Thoracic aorta (tissue), 2 donors: ENCODE results near the gene EIF4E2. TPM values are rescaled to one million over a fixed set of nuclear protein-coding genes. Genes with fewer than 3 reads are reported as not detected.

Experiments used
- ATAC-seq: fragments of 150-250 bp; one replicate; pipeline ENCODE4 v1.8.0; 2017; ENCODE audit warnings: low read depth; ENCODE audit not compliant: insufficient number of reproducible peaks, low FRiP score
- DNase-seq: peaks from one replicate; pipeline ENCODE4 v3.0.0-alpha.2; 2020; ENCODE audit warnings: low spot score
- H3K27ac ChIP-seq, 2 donors: fragments of 200-600 bp; sonication (generic); 1 replicate in 1 of 2; 2 replicates in 1 of 2; pipeline ENCODE4 v1.5.1; 2016; ENCODE audit warnings: mild to moderate bottlenecking in 2 of 2, moderate library complexity in 2 of 2
- H3K27me3 ChIP-seq: fragments of 200-600 bp; sonication (generic); replicated peaks from 2 replicates; pipeline ENCODE4 v1.6.0; 2016; ENCODE audit warnings: mild to moderate bottlenecking; ENCODE audit not compliant: insufficient read depth
- H3K36me3 ChIP-seq: fragments of 200-600 bp; sonication (generic); one replicate; pipeline ENCODE4 v1.5.1; 2016
- H3K4me1 ChIP-seq, 2 donors: fragments of 200-600 bp; sonication (generic); 1 replicate in 1 of 2; 2 replicates in 1 of 2; pipeline versions ENCODE4 v1.5.1 to v1.6.0; 2016; ENCODE audit warnings: low read depth in 2 of 2, mild to moderate bottlenecking in 1 of 2; ENCODE audit not compliant: control insufficient read depth in 1 of 2
- H3K4me3 ChIP-seq: fragments of 200-600 bp; sonication (generic); 2 replicates; pipeline ENCODE4 v1.5.1; 2016; ENCODE audit warnings: mild to moderate bottlenecking
- H3K9me3 ChIP-seq: fragments of 200-600 bp; sonication (generic); 2 replicates; pipeline ENCODE4 v1.5.1; 2016
- total RNA-seq, 2 donors: library from RNA; depleted of rRNA; stranded (reverse); fragments of >200 nt; gene quantifications; one replicate each; pipeline versions ENCODE4 v1.1.0 to v1.2.3, GENCODE V29; 2016
- TF ChIP-seq, protein P1 (sequence below): fragments of 200-600 bp; sonication (generic); IDR thresholded peaks from one replicate; pipeline ENCODE4 v1.5.1; 2019; ENCODE audit warnings: antibody characterized with exemption

EIF4E2 gene
- total RNA-seq, 2 donors from 2014 or later = 42.2 to 51.1 TPM

GRCh38 chr2:232508251-232508650 lies 42.2 kb upstream of the EIF4E2 start:
- Histone ChIP-seq H3K4me3 (no peak overlapping the region), H3K27me3 (no peaks in the 10 kb centered on the region), H3K9me3 (no peaks in the 10 kb centered on the region), H3K27ac (no peak overlapping the region), H3K36me3 (no peaks in the 10 kb centered on the region), H3K4me1 (peaks cover 4 to 9% of the 10 kb centered on the region in 2 donors)
- TF ChIP-seq, protein P1, sequence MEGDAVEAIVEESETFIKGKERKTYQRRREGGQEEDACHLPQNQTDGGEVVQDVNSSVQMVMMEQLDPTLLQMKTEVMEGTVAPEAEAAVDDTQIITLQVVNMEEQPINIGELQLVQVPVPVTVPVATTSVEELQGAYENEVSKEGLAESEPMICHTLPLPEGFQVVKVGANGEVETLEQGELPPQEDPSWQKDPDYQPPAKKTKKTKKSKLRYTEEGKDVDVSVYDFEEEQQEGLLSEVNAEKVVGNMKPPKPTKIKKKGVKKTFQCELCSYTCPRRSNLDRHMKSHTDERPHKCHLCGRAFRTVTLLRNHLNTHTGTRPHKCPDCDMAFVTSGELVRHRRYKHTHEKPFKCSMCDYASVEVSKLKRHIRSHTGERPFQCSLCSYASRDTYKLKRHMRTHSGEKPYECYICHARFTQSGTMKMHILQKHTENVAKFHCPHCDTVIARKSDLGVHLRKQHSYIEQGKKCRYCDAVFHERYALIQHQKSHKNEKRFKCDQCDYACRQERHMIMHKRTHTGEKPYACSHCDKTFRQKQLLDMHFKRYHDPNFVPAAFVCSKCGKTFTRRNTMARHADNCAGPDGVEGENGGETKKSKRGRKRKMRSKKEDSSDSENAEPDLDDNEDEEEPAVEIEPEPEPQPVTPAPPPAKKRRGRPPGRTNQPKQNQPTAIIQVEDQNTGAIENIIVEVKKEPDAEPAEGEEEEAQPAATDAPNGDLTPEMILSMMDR = no peak
- no peak for ATAC-seq
- no peak for DNase-seq

DNA sequence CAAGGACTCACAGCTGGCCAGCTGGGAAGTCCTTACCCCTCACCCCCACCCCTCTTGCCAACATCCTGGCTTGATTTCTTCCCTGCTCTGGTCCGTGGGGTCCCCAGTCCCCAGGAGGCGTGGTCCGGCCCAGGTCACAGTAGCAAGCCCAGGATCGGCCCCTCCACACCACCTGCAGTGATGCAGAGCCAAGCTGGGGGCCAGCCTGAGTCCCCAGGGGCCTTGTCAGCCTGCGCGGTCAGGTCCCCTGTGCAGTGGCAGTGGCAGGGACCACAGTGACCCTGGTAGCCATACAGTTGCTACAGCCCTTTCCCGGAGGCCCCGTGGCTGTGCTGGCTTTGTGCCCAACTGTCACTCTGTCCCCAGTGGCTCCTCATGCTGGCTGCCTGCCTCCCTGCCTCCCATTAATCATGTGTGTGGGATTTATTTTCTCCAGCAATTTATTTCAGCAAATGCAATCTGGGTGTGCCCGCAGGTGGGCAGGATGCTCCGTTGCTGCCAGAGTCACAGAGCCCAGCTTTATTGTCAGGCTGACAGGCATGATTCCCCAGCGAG lies 39.1 kb upstream of the EIF4E2 start:
- Histone ChIP-seq H3K36me3 (no peaks in the 10 kb centered on the region), H3K4me1 (no peaks in the 10 kb centered on the region), H3K27me3 (no peaks in the 10 kb centered on the region), H3K27ac (no peak overlapping the region), H3K9me3 (no peaks in the 10 kb centered on the region), H3K4me3 (no peak overlapping the region)
- DNase-seq (no peak), ATAC-seq (no peak)
- TF ChIP-seq, protein P1 = no peak

DNA sequence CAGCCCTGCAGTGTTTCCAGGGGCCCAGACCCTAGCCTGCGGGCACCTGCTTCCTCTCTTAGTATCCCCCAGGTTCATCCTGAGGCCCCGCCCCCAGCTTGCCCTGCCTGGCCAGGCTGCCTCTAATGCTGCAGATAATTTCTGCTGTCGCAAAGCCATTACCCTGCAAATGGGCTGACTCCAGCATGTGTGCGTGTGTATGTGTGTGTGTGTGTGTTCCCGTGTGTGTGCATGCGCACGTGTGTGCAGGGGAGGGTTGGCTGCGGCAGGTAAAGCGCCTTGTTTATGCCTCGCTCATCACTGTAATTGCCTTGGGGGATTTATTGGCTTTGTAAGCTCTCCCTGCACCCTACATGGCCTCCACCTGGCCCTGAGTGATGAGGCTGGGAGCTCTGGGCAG lies 37.9 kb upstream of the EIF4E2 start:
- no peaks in the 10 kb centered on the region for H3K36me3 ChIP-seq
- H3K27me3 ChIP-seq = no peaks in the 10 kb centered on the region
- no peak for ATAC-seq
- TF ChIP-seq, protein P1 = no peak
- no peaks in the 10 kb centered on the region for H3K4me1 ChIP-seq
- DNase-seq = no peak
- no peak overlapping the region for H3K27ac ChIP-seq
- no peaks in the 10 kb centered on the region for H3K9me3 ChIP-seq
- H3K4me3 ChIP-seq = no peak overlapping the region

DNA sequence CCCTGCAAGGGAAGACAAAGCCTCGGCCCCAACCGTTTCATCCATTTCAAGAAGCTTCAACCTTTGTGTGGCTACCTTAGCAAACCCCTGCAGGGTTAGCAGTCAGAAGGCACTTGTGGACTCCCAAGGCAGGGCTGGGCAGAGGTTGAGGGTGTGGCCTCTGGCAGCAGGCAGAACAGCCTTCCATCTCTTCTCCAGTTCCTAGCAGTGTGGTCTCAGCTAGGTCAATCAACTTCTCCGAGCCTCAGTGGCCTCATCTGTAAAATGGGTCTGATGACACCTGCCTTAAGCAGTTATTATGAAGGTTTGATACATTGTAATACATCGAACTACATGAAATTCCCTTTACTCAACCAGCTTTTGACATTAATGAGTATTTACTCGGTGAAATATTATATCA lies 37.1 kb upstream of the EIF4E2 start:
- H3K9me3 ChIP-seq = no peaks in the 10 kb centered on the region
- no peak overlapping the region for H3K27ac ChIP-seq
- no peaks in the 10 kb centered on the region for H3K27me3 ChIP-seq
- H3K4me3 ChIP-seq = no peak overlapping the region
- ATAC-seq (no peak), DNase-seq (no peak)
- no peaks in the 10 kb centered on the region for H3K4me1 ChIP-seq
- H3K36me3 ChIP-seq = no peaks in the 10 kb centered on the region
- TF ChIP-seq, protein P1 = no peak

- H3K4me1 ChIP-seq = no peaks in the 10 kb centered on the region
- H3K4me3 ChIP-seq = no peak overlapping the region
- no peaks in the 10 kb centered on the region for H3K27me3 ChIP-seq
- DNase-seq (no peak), ATAC-seq (no peak)
- H3K27ac ChIP-seq = no peak overlapping the region
- no peaks in the 10 kb centered on the region for H3K9me3 ChIP-seq
- TF ChIP-seq, protein P1 = no peak
- H3K36me3 ChIP-seq = no peaks in the 10 kb centered on the region
Measured at GRCh38 chr2:232515639-232516038, 34.9 kb upstream of the EIF4E2 start.
